GM23338 (cell line): Measurements from ENCODE around the gene RAD51B. TPM values are rescaled to one million over a fixed set of nuclear protein-coding genes. Genes with fewer than 3 reads are reported as not detected.

ENCODE experiments used
- ATAC-seq: fragments of 200-7000 bp; cut with Tn5 transposase; 3 replicates; pipeline ENCODE4 v1.9.1; 2020
- DNase-seq: peaks from one replicate; pipeline ENCODE4 v3.0.0-alpha.2; 2015; ENCODE audit warnings: low spot score
- H2AFZ ChIP-seq: fragments of 200-600 bp; sonication (generic); 2 replicates; pipeline ENCODE4 v1.8.0; 2016; ENCODE audit warnings: antibody characterized with exemption, mild to moderate bottlenecking, moderate library complexity
- H3F3A ChIP-seq: fragments of 200-600 bp; sonication (generic); replicated peaks from 2 replicates; pipeline ENCODE4 v1.8.0; 2017; ENCODE audit warnings: antibody characterized with exemption, mixed run types, low read depth
- H3K27ac ChIP-seq: fragments of 200-600 bp; sonication (generic); 2 replicates; pipeline ENCODE4 v1.6.1; 2016; ENCODE audit warnings: low read depth
- H3K27me3 ChIP-seq: fragments of 200-600 bp; sonication (generic); 2 replicates; pipeline ENCODE4 v1.8.0; 2016; ENCODE audit warnings: mild to moderate bottlenecking, mixed run types, moderate library complexity; ENCODE audit not compliant: insufficient read depth
- H3K36me3 ChIP-seq: fragments of 200-600 bp; sonication (generic); 2 replicates; pipeline ENCODE4 v1.8.0; 2016; ENCODE audit warnings: mild to moderate bottlenecking; ENCODE audit not compliant: insufficient read depth
- H3K4me1 ChIP-seq: fragments of 200-600 bp; sonication (generic); 2 replicates; pipeline ENCODE4 v1.8.0; 2016; ENCODE audit warnings: mild to moderate bottlenecking, moderate library complexity; ENCODE audit not compliant: insufficient read depth
- H3K4me2 ChIP-seq: fragments of 200-600 bp; sonication (generic); 2 replicates; pipeline ENCODE4 v1.7.1; 2017; ENCODE audit warnings: mixed run types
- H3K4me3 ChIP-seq: fragments of 200-600 bp; sonication (generic); 2 replicates; pipeline ENCODE4 v1.6.1; 2016; ENCODE audit warnings: mixed run types
- H3K79me2 ChIP-seq: fragments of 200-600 bp; sonication (generic); replicated peaks from 2 replicates; pipeline ENCODE4 v1.8.0; 2017; ENCODE audit warnings: mild to moderate bottlenecking; ENCODE audit not compliant: insufficient read depth
- H3K9me2 ChIP-seq: fragments of 200-600 bp; sonication (generic); 2 replicates; pipeline ENCODE4 v1.8.0; 2017; ENCODE audit not compliant: insufficient read depth
- H4K20me1 ChIP-seq: fragments of 200-600 bp; sonication (generic); replicated peaks from 2 replicates; pipeline ENCODE4 v1.8.0; 2017; ENCODE audit warnings: mild to moderate bottlenecking; ENCODE audit not compliant: insufficient read depth
- H3K27ac Mint-ChIP-seq: 2 replicates; pipeline ENCODE4 v1.8.0; 2020; ENCODE audit warnings: inconsistent platforms, mild to moderate bottlenecking, moderate library complexity, mixed read lengths
- H3K27me3 Mint-ChIP-seq: 3 replicates; pipeline ENCODE4 v1.8.0; 2022; ENCODE audit warnings: low read depth, mild to moderate bottlenecking, moderate library complexity, mixed read lengths, inconsistent platforms; ENCODE audit not compliant: insufficient read depth, poor library complexity
- H3K36me3 Mint-ChIP-seq: 3 replicates; pipeline ENCODE4 v1.8.0; 2021; ENCODE audit warnings: low read depth, mild to moderate bottlenecking, inconsistent platforms, moderate library complexity, mixed read lengths
- H3K4me1 Mint-ChIP-seq: 3 replicates; pipeline ENCODE4 v1.8.0; 2020; ENCODE audit warnings: mild to moderate bottlenecking, inconsistent platforms, mixed read lengths
- H3K4me3 Mint-ChIP-seq: 3 replicates; pipeline ENCODE4 v1.8.0; 2021; ENCODE audit warnings: moderate library complexity, mild to moderate bottlenecking, inconsistent platforms, mixed read lengths
- H3K9me3 Mint-ChIP-seq: 3 replicates; pipeline ENCODE4 v1.8.0; 2020; ENCODE audit warnings: moderate library complexity, mild to moderate bottlenecking, inconsistent platforms, mixed read lengths
- CREB1 ChIP-seq: fragments of 250-450 bp; sonication (Bioruptor Pico); IDR thresholded peaks from 2 replicates; pipeline ENCODE4 v1.5.0; 2020; ENCODE audit warnings: low read depth, mild to moderate bottlenecking, moderate library complexity
- ETS1 ChIP-seq: IDR thresholded peaks from 2 replicates; pipeline ENCODE4 v1.6.1; 2016; ENCODE audit warnings: antibody characterized with exemption
- JUNB ChIP-seq: IDR thresholded peaks from one replicate; pipeline ENCODE4 v1.6.1; 2016; ENCODE audit warnings: antibody characterized with exemption; ENCODE audit not compliant: unreplicated experiment
- NANOG ChIP-seq: IDR thresholded peaks from 2 replicates; pipeline ENCODE4 v1.6.1; 2016; ENCODE audit warnings: antibody characterized with exemption, borderline replicate concordance
- ZNF114 ChIP-seq: fragments of 250-450 bp; sonication (Bioruptor Pico); IDR thresholded peaks from 2 replicates; pipeline ENCODE4 v1.5.0; 2020; ENCODE audit warnings: mild to moderate bottlenecking, moderate library complexity
- ZNF331 ChIP-seq: fragments of 250-450 bp; sonication (Bioruptor Pico); IDR thresholded peaks from 2 replicates; pipeline ENCODE4 v1.5.0; 2020; ENCODE audit warnings: low read depth, mild to moderate bottlenecking, moderate library complexity
- ZNF462 ChIP-seq: fragments of 250-450 bp; sonication (Bioruptor Pico); IDR thresholded peaks from 2 replicates; pipeline ENCODE4 v1.5.0; 2020; ENCODE audit warnings: mild to moderate bottlenecking, moderate library complexity
- polyA plus RNA-seq: library from polyadenylated mRNA; unstranded; fragments of >200 nt; fragmentation: Nextera tagmentation; extraction: Ambion mirVana; gene quantifications from 2 replicates; pipeline ENCODE4 v1.2.1, GENCODE V29; 2016
- total RNA-seq: library from RNA; depleted of rRNA; stranded (reverse); fragments of >200 nt; shearing (Covaris generic); gene quantifications from 2 replicates; pipeline ENCODE4 v1.2.3, GENCODE V29; 2014

Gene RAD51B
- total and polyA plus RNA-seq, 2 experiments from 2014 or later, result 15.7 to 29.1 TPM

GRCh38 chr14:68722186-68722585 is 902.6 kb downstream of the RAD51B start:
- no peak overlapping the region for H3K4me3 Mint-ChIP-seq
- no peaks in the 10 kb centered on the region for H3K36me3 Mint-ChIP-seq
- Histone ChIP-seq H4K20me1 (no peaks in the 10 kb centered on the region), H3K4me1 (no peaks in the 10 kb centered on the region), H3K4me2 (no peak overlapping the region), H3F3A (no peaks in the 10 kb centered on the region), H3K79me2 (no peaks in the 10 kb centered on the region), H3K27me3 (no peaks in the 10 kb centered on the region), H3K9me2 (no peaks in the 10 kb centered on the region), H2AFZ (no peak overlapping the region; the same call in none of the 2 replicates), H3K4me3 (no peak overlapping the region), H3K36me3 (no peaks in the 10 kb centered on the region), H3K27ac (no peak overlapping the region)
- H3K27ac Mint-ChIP-seq, result no peak overlapping the region
- peaks cover 2% of the 10 kb centered on the region for H3K27me3 Mint-ChIP-seq
- DNase-seq, result no peak
- H3K4me1 Mint-ChIP-seq, result peaks cover 5% of the 10 kb centered on the region; the same call in 2 of the 3 replicates
- ATAC-seq, result no peak
- TF ChIP-seq ZNF331, result no peak
- no peak for TF ChIP-seq CREB1 (CRISPR knock-in tag)
- TF ChIP-seq ZNF114 (CRISPR knock-in tag), result no peak
- no peak for TF ChIP-seq JUNB
- TF ChIP-seq ETS1, result no peak
- no peak for TF ChIP-seq ZNF462
- TF ChIP-seq NANOG, result no peak
- peaks cover 5% of the 10 kb centered on the region; the same call in 1 of the 3 replicates for H3K9me3 Mint-ChIP-seq
